HG03103 (cell line): Measurements from ENCODE around the gene TMPRSS6.
"Not testable (repeated sequence)": the region's sequence is repeated elsewhere in the genome, so short reads cannot be mapped to it uniquely, and the experiment has no call there.

Experiments
- ATAC-seq: cut with Tn5 transposase; IDR thresholded peaks from one replicate; pipeline ENCODE4 v1.9.1; 2021; ENCODE audit warnings: low read depth; ENCODE audit not compliant: unreplicated experiment

Gene TMPRSS6

DNA sequence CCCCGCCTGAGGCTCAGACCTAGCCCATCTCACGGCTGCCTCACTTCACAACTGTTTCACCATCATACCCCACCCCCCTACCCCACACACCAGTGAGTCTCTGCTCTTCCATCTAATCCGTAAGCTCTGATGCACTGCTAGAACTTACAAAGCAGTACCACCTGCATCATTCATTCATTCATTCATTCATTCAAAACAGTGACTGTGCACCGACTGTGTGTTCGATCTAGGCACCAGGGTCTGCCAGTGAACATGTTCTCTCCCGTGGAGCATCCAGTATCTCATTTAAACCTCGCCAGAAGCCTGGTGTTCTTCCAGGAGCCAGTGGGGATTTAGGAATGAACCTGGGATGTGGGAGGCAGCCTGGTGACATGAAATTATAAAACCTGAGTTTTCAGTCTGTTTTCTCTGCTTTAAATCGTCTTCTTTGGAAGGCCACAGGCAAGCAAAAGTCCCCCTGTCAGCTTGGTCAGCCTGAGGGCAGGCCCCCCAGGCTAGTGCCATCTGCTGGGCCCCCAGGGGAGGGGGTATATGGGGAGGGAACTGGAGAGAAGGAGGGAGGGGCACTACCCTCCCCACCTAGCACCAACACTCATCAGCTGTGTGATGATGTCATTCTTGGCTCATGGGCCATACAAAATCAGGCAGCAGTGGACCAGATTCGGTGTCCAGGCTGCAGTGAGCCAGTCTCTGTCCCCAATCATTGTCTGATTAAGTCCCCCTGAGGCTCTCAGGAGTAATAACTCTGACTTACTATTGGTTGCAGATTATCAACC, 18.4 kb downstream of the TMPRSS6 start:
- no peak for ATAC-seq

DNA sequence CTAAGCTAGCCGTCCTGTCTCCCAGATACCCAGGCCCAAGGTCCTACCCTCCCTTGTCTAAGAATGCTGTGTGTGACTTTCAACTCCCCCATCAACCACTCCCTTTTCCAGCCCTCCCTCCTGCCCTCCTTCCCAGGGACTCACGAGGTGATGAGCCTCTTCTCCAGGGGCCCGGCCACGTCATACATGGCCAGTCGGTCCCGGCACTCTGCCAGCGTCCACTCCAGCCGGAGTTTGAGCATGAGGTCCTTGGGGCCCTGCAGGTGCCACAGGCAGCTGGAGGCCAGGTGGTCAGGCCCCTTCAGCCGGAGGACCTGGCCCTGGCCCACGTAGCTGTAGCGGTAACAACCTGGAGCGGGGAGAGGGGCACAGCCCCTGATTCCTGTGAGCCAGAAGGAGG, 20.1 kb downstream of the TMPRSS6 start:
- ATAC-seq, result no peak

DNA sequence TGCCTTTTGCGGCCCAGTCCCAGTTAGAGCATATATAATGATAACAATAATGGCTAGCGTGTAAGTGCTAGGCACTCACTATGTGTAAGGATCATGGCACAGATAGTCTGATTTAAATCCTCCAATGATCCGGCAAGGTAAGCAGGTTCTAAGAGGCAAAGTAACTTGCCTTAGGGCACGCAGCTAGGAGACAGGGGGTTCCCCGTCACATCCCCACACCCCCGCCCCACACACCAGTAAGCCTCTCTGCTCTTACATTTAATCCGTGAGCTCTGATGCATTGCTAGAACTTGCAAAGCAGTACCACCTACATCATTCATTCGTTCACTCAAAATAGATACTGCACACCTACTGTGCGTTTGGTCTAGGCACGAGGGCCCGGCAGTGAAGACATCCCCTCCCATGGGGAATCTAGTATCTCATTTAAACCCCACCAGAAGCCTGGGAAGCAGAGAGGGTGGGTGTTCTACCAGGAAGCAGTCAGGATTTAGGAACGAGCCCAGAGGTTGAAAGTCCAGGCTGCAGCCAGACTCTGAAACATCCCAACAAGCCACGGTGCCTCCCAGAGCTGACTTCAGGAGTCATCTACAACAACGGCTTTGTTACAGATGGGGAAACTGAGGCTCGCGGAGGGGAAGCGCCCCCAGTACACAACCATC, 20.6 kb downstream of the TMPRSS6 start:
- no peak for ATAC-seq

DNA sequence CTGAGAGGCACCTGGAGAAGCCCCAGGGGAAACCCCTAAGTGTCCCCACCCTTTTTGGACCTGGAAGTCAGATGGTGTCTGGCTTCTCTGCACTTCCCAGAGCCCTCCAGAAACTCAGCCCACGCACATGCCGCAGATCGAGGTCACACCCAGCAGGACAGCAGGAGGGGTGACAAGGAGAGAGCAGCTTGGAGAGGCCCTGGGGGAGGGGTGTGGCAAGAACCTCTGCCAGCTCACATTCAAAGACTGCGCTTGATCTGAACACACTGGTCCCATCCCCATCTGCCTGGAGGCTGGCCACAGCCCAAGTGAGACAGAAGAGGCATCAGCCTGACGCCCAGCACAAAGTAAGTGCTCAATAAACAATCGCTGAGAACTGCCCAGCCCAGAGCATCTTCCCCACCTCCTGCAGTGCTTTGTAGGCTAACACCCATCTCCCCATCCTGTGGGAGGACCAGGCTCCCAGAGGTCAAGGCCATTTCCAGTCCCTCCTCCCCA, 21.4 kb downstream of the TMPRSS6 start:
- no peak for ATAC-seq

DNA sequence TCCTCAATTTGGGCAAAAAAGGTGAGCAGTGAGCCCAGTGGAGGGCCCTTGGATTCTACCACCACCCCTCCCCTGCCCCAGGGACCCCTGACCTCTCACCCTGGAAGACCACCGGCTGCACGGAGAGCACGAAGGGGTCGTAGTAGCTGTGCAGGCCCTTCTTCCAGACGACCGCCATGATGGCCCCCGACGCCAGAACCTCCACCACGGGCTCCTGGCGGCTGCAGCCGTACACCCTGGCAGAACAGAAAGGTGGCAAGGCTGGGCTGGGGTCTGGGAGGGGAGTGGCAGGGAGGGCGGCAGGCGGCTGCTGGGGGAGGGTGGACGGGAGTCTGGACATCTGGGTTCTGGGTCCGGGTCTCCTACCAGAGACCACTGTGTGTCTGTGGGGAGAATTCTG, 23.3 kb downstream of the TMPRSS6 start:
- ATAC-seq, result no peak

DNA sequence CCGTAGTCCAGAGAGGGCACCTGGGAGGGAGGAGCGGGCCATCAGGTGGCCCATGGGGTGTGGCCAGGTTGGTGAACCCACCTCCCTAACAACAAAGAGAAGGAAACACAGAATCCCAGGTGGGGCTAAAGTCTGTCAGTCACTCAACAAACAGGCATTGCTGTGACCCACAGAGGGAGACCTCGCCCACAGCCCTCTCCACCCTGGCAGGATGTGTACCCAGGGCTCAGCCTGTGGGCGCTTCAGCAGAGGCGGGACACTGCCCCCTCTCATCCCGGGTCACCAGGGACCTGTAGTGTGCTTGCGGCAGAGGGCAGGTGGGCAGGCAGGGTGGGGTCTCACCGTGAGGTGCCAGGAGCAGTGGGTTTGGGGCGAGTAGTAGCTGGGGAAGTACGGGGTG, 25.1 kb downstream of the TMPRSS6 start:
- ATAC-seq, result no peak

DNA sequence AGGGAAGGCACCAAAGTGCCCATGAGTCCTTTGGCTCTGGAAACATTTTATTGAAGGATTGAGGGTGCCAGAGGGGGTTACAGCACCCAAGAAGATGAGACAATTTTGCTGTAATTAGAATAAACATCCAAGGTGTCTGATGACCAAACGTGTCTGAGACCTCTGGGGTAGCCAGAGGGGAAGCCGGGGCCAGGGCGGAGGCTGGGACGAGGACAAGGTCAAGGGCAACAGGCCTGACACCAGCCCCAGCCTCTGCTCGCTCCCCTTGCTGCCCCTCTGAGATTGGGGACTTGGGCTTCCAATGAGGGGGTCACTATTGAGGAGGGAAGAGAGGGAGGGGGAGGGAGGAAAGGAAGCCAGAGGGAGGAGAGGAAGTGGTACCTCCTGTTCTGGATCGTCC, 25.6 kb downstream of the TMPRSS6 start:
- no peak for ATAC-seq

DNA sequence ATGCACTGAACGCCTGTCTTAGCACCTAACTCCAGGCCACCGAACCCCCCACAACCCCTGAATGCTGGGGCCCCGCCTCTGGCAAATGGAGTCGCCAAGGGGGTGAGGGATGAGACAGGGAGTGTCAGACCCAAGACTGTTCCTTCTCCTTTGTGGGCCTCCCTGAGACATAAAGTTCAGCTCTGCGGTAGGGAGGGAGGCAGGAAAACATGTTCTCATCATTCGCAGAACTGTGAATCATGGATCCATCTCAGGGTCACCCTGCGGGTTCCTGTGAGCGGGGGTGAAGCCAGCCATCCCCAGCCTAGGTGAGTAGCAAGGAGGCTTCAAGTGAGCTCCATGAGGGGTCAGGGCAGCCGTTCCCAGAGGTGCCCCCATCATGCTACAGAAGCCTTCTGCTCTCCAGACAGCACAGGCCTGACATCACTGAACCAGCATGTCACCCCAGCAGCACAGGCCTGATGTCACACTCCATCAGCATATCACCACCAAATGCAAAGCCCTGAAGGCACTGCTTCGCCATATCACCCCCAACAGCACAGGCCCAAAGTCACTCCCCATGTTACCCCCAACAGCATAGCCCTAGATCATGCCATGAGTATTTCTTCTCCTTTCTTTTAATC, 27.2 kb downstream of the TMPRSS6 start:
- no peak for ATAC-seq

DNA sequence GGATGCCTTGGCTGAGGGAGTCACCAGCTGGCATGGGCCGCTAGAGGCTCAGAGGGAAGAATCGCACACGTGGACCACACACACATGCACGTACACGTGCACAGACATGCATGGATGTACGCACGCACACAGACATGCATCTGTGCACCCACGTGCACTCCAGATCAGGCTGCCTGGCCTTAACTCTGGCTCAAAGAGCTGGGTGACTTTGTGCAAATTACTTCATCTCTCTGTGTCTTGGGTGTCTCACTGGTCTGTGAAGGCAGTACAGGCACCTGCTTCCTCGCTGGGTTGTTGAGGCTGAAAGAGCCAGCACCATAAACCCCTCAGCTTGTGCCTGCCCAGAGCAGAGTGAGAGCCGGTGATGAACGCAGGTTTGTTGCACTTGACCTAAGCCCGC, 28.7 kb downstream of the TMPRSS6 start:
- ATAC-seq, result no peak

DNA sequence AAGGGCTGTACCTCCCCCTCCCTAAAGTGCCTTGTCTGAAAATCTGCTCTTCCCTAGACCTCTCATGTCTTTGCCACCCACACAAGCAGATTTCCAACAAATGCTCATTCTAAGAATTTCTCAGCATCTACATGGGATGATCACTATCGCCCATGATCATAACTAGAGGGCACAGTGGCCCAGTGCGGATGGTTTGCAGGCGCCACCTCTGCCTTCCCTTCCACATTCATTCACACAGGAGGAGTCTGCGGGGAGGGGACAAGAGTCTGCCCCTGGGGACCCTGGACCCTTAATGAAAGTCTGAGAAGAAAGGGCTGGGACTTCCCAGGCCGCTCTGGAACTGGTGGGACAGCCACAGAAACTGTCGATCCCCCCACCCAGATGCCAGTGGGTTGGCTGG, 29.1 kb downstream of the TMPRSS6 start:
- no peak for ATAC-seq

DNA sequence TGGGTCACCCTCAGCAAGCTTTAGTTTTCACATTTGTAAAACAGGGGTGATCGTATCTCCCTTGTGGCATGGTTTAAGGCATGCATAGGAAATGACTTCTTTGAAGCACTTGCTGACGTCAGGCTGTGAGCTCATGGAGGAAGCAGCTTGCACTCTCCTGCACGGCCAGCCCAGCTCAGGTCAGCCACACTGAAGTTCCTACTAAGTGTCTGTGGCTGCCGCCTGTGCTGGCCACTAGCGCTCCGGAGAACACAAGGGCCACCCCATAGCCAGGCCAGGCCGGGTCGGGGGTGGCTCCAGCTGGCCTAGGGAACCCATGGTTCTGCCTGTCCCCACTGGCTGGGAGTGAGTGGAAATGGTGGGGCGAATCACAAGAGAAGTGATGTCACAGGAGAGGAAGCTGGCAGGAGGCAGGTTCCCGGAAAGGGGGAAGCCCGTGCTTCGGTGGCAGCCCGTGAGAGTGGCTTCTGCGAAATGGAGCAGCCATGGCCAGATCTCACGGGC, 29.8 kb downstream of the TMPRSS6 start:
- ATAC-seq, result no peak

DNA sequence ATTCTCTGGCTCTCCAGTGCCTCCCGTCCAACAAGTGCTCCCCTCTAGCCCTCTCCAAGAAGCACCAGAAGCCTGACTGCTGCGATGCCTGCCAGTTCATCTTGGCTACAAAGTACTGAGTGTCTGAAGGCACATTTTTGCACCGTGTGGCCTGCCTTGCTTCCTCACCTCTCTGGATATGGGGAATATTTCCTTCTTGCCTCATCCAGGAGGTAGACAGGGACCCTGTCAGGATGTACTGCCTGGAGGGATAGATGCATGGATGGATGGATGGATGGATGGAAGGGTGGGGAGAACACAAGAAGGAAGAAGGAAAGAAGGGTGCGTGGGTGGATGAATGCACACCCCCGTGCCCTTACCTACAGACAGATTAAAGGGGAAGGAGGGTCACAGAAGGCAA, 30.4 kb downstream of the TMPRSS6 start:
- no peak for ATAC-seq

DNA sequence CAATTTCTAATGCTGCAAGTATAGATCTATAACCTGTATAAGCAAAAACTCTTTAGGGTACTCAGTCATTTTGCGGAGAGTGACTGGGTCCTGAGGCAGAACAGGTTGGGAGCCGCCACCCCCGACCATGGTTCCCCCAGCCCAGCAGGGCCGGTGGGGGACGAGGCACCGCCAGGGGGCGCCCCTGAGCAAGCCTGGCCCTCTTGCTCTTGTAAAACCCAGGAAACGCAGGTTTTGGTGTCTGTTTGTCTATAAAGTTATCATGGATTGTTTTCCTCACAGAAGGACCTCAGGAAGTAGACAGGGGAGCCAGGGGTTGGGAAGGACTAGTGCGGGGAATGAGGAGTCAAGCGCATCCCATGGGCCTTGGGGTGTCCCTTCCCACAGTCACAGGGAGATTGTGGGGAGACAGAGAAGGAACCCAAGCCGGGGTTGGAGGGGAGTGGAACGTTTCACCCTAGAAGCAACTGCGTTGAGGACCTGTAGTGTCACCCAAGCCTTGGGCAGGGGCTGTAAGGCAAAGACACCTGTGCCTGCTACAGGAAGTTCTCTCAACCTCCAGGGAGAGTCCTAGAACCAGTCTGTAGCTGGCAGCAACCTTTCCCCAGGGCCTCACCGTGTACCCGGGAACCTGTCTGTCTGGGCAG, 31.6 kb downstream of the TMPRSS6 start:
- ATAC-seq, result no peak

DNA sequence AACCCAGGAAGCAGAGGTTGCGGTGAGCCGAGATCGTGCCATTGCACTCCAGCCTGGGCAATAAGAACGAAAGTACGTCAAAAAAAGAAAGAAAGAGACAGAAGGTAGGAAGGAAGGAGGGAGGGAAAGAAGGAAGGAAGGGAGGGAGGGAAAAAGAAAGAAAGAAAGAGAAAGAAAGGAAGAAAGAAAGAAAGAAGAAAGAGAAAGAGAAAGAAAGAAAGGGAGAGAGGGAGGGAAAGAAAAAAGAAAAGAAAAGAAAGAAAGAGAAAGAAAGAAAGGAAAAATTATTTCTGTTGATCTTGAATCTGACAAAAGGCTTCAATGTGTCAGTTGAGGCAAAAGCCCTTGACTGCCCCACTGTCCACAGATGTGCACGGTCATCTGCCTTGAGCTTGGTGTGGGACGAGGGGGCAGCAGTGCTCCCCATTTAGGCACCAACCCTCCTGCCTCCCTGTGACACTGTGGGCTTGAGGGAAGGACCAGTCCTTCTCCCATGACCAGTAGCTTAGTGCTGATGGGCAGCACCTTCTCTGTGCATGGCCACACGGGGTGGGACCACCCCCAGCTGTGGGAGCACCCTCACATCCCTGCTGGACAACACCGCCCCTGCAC, 33.6 kb downstream of the TMPRSS6 start:
- no peak for ATAC-seq

DNA sequence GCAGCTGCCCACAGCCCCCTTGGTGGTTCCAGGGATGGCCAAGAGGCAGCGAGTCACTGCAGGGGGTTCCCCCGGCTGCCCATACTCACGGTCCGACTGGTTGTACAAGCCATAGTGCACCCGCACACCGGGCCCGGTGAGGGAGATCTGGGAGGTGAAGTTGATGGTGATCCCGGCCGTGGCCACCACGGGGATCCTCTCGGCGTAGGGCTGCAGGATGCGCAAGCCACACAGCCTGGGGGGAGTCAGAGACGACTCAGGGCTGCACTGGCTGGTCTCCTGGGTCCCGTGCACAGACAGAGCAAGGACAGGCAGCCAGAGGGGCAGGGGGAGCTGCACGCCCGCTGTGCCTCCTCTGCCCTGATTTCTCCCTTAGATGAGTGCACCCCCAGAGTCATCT, 34.5 kb downstream of the TMPRSS6 start:
- ATAC-seq, result no peak

DNA sequence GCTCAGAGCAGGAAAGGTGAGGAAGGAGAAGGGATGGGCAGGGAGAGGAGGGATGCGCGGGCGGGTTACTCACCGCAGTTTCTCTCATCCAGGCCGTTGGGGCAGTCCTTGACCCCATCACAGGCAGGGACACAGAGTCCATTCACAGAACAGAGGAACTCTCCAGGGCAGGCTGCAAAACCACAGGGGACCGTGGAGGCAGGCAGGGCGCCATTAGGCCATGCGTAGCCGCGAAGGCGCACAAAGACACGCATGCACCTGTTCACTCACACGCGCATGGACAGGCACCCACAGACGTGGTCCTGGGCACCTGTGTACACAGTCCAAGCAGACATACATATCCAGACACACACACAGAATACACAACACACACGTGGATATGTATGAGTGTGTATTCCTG, 35.0 kb downstream of the TMPRSS6 start:
- no peak for ATAC-seq

DNA sequence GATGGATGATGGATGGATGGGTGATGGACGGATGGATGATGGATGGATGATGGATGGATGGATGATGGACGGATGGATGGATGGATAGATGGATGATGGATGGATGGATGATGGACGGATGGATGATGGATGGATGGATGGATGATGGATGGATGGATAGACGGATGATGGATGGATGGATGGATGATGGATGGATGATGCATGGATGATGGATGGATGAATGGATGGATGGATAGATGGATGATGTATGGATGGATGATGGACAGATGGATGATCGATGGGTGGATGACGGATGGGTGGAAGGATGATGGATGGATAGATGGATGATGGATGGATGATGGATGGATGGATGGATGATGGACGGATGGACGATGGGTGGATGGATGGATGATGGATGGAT, 36.8 kb downstream of the TMPRSS6 start:
- no peak for ATAC-seq

DNA sequence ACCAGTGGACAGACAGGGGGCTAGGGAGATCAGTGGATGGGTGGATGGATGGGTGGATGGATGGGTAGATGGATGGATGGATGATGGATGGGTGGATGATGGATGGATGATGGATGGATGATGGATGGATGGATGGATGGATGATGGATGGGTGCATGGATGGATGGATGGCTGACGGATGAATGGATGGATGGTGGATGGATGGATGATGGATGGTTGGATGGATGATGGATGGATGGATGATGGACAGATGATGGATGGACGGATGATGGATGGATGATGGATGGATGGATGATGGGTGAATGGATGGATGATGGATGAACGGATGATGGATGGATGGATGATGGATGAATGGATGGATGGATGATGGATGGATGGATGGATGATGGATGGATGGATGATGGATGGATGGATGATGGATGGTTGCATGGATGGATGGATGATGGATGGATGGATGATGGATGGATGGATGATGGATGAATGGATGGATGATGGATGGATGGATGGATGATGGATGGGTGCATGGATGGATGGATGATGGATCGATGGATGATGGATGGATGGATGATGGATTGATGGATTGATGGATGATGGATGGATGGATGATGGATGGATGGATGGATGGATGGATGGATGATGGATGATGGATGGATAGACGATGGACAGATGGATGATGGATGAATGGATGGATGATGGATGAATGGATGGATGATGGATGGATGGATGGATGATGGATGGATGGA, 37.5 kb downstream of the TMPRSS6 start:
- not testable (repeated sequence) for ATAC-seq

DNA sequence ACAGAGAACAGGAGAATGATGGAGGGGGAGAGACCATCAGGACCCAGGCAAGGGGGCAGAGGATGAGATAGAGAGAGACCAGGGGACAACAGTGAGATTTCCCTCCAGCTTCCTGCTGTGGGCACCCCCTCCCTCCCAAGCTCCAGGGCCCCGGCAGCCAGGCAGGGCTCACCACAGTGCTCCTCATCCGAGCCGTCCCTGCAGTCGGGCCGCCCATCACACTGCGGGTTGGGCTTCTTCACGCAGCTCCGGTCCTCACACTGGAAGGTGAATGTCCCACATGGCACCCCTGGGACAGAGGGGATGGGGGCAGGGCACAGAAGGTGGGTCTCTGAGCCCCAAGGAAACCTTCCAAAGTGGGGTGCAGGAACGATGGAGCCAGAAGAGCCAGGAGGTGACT, 38.8 kb downstream of the TMPRSS6 start:
- ATAC-seq, result no peak

DNA sequence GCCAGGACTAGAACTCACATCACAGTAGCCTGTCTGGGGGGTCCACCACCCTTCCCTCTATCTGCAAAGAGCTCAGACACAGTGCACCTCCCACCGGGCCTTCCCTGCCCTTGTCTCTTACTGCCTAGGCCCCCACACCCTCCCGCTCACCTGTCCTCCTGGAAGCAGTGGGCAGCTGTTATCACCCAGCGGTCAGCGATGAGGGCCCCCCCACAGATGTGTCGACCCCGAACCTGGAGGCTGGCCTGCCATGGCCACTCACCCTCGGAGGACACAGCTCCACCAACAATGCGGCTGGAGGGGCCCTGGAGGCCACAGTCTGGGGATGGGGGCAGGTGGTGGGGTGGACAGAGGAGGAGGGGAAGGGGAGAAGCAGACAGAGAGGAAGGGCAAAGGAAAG, 39.2 kb downstream of the TMPRSS6 start:
- no peak for ATAC-seq
